Esophagus squamous epithelium (tissue), 4 donors: Measurements from ENCODE around the gene LMO2.

Source experiments
- POLR2A ChIP-seq, 4 donors: fragments of 450-650 bp; IDR thresholded peaks; one replicate each; pipeline ENCODE4 v1.6.1; 2017; ENCODE audit warnings: antibody characterized with exemption in 4 of 4, mild to moderate bottlenecking in 4 of 4, moderate library complexity in 3 of 4
- TF ChIP-seq, protein P1 (sequence below), 6 experiments: fragments of 450-650 bp in 4 of 6; fragments of 200-600 bp in 2 of 6; sonication (generic) in 2 of 6; IDR thresholded peaks; one replicate each; pipeline ENCODE4 v1.5.1; 2016 to 2019; ENCODE audit warnings: antibody characterized with exemption in 6 of 6, mild to moderate bottlenecking in 4 of 6, moderate library complexity in 4 of 6

DNA sequence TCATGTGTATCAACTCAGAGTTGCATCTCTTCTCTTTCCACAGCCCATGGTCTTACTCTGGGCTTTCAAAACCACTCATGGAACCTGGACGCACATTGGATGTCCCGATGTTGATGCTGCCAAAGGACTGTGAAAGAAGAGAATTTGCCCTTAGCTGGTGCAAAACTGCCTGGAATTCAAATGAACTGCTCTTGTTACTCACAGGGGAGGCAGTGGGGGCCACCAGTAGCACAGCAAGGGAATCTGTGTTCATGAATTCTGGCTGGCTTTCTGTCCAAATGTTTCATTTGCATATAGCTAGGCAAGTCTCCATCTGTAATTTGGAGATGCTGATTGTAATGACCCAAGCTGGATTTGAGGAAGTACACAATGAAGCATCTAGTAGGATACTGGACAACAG lies 24.9 kb downstream of the LMO2 start:
- TF ChIP-seq, protein P1, sequence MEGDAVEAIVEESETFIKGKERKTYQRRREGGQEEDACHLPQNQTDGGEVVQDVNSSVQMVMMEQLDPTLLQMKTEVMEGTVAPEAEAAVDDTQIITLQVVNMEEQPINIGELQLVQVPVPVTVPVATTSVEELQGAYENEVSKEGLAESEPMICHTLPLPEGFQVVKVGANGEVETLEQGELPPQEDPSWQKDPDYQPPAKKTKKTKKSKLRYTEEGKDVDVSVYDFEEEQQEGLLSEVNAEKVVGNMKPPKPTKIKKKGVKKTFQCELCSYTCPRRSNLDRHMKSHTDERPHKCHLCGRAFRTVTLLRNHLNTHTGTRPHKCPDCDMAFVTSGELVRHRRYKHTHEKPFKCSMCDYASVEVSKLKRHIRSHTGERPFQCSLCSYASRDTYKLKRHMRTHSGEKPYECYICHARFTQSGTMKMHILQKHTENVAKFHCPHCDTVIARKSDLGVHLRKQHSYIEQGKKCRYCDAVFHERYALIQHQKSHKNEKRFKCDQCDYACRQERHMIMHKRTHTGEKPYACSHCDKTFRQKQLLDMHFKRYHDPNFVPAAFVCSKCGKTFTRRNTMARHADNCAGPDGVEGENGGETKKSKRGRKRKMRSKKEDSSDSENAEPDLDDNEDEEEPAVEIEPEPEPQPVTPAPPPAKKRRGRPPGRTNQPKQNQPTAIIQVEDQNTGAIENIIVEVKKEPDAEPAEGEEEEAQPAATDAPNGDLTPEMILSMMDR (IDR thresholded peaks at IDR 0.05), result no peak
- no peak for TF ChIP-seq POLR2A (IDR thresholded peaks at IDR 0.05)
